Measurements from ENCODE around the gene DDX54. TPM values are rescaled to one million over a fixed set of nuclear protein-coding genes. Genes with fewer than 3 reads are reported as not detected.

The DDX54 gene
- total and polyA plus RNA-seq, 2 of the 8 experiments (the other 6 are each of a cell fraction or from before 2014, with no cell fraction given), result 64.9 to 113 TPM

- TF ChIP-seq CHD7 (IDR thresholded peaks at IDR 0.05; ENCODE audit: insufficient replicate concordance, low read length) (no peak), ATF2 (IDR thresholded peaks at IDR 0.05; ENCODE audit: low read length) (no peak), BCL11A (IDR thresholded peaks at IDR 0.05; ENCODE audit: low read depth in 2 of 2, low read length in 2 of 2) (no peak), SUZ12 (IDR thresholded peaks at IDR 0.05; ENCODE audit: low read length) (no peak), CBX8 (IDR thresholded peaks at IDR 0.05; ENCODE audit: borderline replicate concordance, low read depth, low read length) (no peak), CHD1 (IDR thresholded peaks at IDR 0.05; ENCODE audit: low read depth, low read length) (no peak), EZH2 (IDR thresholded peaks at IDR 0.05; ENCODE audit: low read depth, low read length, severe bottlenecking) (no peak)
Measured at GRCh38 chr12:113135178-113136127, 49.8 kb downstream of the DDX54 start, which contains the start of gene RASAL1 (continued).
